Fibroblast of skin of back (primary cell): Measurements from ENCODE around the gene TMEM232.
"Not testable (repeated sequence)": the region's sequence is repeated elsewhere in the genome, so short reads cannot be mapped to it uniquely, and the experiment has no call there.

Experiments
- DNase-seq: peaks from one replicate; pipeline ENCODE4 v3.0.0-alpha.2; 2013

Gene TMEM232

GRCh38 chr5:110707260-110707844 lies 19.1 kb downstream of the TMEM232 start:
- DNase-seq, result no peak

- no peak for DNase-seq
These were observed 21.1 kb downstream of the TMEM232 start for GRCh38 chr5:110705349-110705748.

GRCh38 chr5:110703481-110703880 lies 23.0 kb downstream of the TMEM232 start:
- DNase-seq, result no peak

GRCh38 chr5:110702704-110703103 lies 23.8 kb downstream of the TMEM232 start:
- peak; percentile 32 for DNase-seq

GRCh38 chr5:110702300-110702699 lies 24.2 kb downstream of the TMEM232 start:
- peak; percentile 45 for DNase-seq

- not testable (repeated sequence) for DNase-seq
These were observed 33.8 kb downstream of the TMEM232 start for GRCh38 chr5:110692669-110693068.

DNA sequence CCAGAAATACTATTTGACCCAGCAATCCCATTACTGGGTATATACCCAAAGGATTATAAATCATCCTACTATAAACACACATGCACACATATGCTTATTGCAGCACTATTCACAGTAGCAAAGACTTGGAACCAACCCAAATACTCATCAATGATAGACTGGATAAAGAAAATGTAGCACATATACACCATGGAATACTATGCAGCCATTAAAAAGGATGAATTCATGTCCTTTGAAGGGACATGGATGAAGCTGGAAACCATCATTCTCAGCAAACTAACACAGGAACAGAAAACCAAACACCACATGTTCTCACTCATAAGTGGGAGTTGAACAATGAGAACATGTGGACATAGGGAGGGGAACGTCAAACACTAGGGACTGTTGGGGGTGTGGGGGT lies 35.9 kb downstream of the TMEM232 start:
- not testable (repeated sequence) for DNase-seq

- DNase-seq, result no peak
These were observed 39.0 kb downstream of the TMEM232 start for GRCh38 chr5:110687485-110687884.

DNA sequence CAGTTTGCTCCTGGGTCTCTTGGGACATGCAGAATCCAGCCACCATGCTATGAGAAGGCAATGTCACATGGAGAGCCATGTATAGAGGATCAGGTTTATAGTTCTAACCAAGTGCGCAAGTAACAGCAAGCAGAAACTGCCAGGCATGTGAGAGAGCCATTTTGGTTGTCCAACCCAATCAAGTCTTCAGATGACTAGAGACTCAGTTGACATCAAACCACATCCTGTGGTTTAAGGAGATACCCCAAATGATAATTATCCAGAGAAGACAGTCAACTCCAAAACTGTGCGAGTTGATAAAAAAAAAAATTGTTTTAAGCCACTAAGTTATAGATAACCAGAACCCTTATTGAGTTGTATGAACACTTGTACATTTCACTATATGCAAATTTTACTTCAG lies 40.2 kb downstream of the TMEM232 start:
- DNase-seq, result no peak

- DNase-seq, result no peak
These were observed 44.5 kb downstream of the TMEM232 start for GRCh38 chr5:110681953-110682352.

DNA sequence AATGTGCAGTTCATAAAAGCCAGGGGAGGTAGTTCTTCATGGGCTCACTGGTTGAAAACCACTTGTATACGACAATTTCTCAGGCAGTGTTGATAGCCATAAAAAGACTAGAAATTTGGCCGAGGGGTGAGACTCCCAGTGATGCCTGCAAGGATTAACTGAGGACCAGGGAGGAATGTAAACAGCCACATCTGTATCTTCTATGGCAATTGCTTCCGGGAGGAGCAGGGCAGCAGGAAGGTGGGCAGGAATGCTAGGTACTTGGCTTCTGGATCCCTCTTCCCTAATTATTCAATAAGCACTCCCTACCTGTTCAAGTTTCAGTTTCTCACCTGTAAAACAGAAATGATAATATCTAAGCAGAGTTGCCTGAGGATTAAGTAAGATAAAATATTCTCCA lies 45.4 kb downstream of the TMEM232 start:
- DNase-seq, result no peak

DNA sequence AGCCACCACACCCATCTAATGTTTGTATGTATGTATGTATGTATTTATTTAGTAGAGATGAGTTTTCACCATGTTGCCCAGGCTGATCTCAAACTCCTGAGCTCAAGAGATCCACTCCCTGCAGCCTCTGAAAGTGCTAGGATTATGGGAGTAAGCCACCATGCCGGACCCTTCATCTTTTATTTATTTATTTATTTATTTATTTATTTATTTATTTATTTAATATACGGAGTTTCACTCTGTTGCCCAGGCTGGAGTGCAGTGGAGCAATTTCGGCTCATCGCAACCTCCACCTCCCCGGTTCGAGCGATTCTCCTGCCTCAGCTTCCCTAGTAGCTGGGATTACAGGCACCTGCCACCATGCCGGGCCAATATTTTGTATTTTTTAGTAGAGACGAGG lies 49.9 kb downstream of the TMEM232 start:
- not testable (repeated sequence) for DNase-seq

DNA sequence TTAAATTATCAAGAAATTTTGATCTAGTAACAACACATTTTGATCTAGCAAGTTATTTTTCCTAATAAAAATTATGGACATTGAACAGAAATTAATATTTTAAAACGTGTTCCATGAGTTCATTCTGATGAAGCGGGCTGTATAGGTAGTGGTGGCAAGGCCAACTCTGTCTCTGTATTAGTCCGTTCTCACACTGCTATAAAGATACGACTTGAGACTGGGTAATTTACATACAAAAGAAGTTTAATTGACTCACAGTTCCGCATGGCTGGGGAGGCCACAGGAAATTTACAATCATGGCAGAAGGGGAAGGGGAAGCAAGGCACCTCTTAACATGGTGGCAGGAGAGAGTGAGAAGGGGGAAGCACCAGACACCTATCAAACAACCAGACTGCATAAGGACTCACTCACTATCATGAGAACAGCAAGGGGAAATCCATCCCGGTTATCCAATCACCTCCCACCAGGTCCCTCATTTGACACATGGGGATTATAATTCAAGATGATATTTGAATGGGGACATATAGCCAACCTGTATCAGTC lies 61.2 kb downstream of the TMEM232 start:
- DNase-seq, result no peak

- no peak for DNase-seq
These were observed 62.9 kb downstream of the TMEM232 start for GRCh38 chr5:110663525-110663924.

DNA sequence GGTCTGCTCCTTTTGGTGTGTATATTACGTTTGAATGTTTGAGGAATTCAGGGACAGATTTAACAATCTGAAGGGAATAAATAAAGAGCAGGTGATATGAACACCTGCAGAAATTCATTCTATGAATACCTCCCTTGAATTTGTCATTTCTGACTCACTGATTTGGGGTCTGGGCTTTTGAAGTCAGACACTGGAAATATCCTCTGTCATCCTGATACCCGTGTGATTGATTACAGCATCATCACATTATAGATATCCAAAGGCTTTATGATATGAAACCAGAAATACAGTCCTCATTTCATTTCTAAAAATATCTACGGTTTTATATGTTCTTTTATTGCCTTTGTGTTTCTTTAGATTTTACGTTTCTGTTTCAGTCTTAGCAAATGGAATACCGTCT lies 68.5 kb downstream of the TMEM232 start:
- no peak for DNase-seq

DNA sequence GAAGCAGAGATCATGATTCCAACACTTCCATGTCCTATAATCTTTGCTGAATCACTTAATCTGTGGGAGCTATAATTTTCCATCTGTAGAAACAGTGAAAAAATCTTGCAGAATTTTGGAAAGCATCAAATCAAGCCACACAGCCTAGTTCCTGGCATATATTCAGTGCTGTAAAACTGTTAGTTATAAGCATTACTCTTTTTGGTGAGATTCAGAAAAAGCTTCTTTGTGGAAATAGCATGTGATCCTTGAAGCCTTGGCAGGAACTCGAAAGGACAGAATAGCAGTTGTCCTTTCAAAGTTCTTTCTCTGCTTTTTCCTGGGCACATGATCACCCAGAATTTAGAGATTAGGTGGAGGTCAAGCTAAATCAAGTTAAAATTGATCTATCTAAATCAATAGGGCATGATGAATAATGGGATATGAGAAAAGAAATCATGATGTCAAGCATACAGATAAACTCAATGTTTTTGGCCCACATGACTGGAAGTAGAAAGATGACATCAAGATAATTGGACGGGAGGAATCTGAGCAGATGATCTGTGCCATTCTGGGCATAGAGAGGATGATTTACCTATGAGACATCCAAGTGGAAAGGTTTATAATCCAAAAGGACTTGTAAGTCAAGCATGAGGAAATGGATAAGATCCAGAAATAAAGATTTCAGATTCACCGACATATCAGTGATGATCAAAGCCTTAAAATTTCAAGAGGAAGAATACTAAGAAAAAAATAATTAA lies 73.1 kb downstream of the TMEM232 start:
- DNase-seq, result no peak

DNA sequence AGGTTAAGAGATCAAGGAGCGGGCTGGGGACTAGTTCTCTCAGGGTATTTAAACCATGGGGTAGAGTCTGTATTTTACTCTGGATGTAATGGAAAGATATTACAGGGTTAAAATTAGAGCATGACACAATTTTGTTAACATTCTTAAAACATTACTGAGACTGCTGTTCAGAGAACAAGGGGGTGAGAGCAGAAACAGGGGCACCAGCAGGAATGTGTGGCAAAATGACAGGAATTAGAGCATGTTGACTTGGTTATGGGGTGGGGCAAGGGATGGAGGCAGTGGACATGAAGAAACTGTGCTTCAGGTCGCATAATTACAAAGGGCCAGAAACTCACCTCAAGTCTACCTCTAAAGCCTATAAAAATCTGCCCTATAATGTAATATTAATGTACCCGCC lies 75.0 kb downstream of the TMEM232 start:
- peak; percentile 86 for DNase-seq

- DNase-seq, result peak; percentile 69
These were observed 82.1 kb downstream of the TMEM232 start for GRCh38 chr5:110644357-110644756.

GRCh38 chr5:110638970-110639902 lies 87.2 kb downstream of the TMEM232 start:
- no peak for DNase-seq

- no peak for DNase-seq
These were observed 92.0 kb downstream of the TMEM232 start for GRCh38 chr5:110634475-110634874.

DNA sequence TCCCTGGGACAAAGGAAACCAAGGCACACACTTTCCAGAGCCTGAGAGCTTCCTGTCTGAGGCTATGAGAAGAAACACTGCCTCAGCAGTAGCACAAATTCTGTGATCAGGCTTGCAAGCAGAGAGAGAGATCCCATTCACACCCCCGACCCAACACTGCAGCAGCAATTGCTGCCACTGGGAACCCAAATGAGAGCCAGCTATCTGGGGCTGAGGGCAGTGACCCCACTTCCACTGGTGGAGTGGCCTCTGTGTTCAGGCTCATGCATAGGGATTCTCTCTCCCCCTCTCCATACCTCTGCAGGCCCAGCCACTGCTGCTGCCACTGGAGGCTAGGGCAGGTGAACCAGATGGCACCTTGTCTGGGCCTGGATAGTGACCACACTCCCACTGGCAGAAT lies 95.2 kb downstream of the TMEM232 start:
- DNase-seq, result no peak

GRCh38 chr5:110630350-110630749 lies 96.1 kb downstream of the TMEM232 start:
- DNase-seq, result no peak

GRCh38 chr5:110625376-110625999 lies 101.0 kb downstream of the TMEM232 start:
- DNase-seq, result peak; percentile 48
